ENCODE data around the gene PSMD13. TPM values are rescaled to one million over a fixed set of nuclear protein-coding genes. Genes with fewer than 3 reads are reported as not detected.

PSMD13 gene
- total and polyA plus RNA-seq, 2 donors (not counting 1 experiment from before 2014, with no cell fraction given) = 98.0 to 104 TPM

GRCh38 chr11:223026-223789, 13.6 kb upstream of the PSMD13 start:
- no peak for TF ChIP-seq EZH2 (IDR thresholded peaks at IDR 0.05; ENCODE audit: borderline replicate concordance, insufficient read depth, low read depth, low read length, poor library complexity, severe bottlenecking)
- TF ChIP-seq CTCF (IDR thresholded peaks at IDR 0.05) = no peak
- no peak overlapping the region for H3K27ac ChIP-seq (ENCODE audit: low read length in 2 of 2)
- WGBS (ENCODE audit: insufficient coverage) = 94% methylated on average over 16 of the region's 16 CpGs
- intact Hi-C loops (cut with micrococcal nuclease) = no loop called here
- Mint-ChIP-seq H3K27ac (no peak overlapping the region), H3K9me3 (ENCODE audit: insufficient read depth) (no peaks in the 10 kb centered on the region), H3K4me1 (peaks cover 6% of the 10 kb centered on the region), H3K27me3 (no peaks in the 10 kb centered on the region), H3K4me3 (no peak overlapping the region)
- H3K27me3 ChIP-seq (replicated peaks in 1 of 4; ENCODE audit: control extremely low read depth in 1 of 4, control insufficient read depth in 3 of 4, insufficient read depth in 4 of 4, low read length in 3 of 4) = no peaks in the 10 kb centered on the region
- peaks cover 28% of the 10 kb centered on the region for H3K79me2 ChIP-seq (ENCODE audit: control insufficient read depth, insufficient read depth, low read length)
- H3K4me1 ChIP-seq (ENCODE audit: control insufficient read depth in 2 of 2, insufficient read depth in 2 of 2, low read length in 2 of 2) = no peaks in the 10 kb centered on the region
- peaks cover 0 to 24% of the 10 kb centered on the region in 2 experiments for H3K36me3 ChIP-seq (replicated peaks in 1 of 2; ENCODE audit: control extremely low read depth in 1 of 2, control insufficient read depth in 1 of 2, extremely low read depth in 1 of 2, insufficient read depth in 2 of 2, low read length in 1 of 2)
- no peak overlapping the region for H3K9ac ChIP-seq (ENCODE audit: low read length)
- no peaks in the 10 kb centered on the region for H3K9me3 ChIP-seq (ENCODE audit: control extremely low read depth in 1 of 3, control insufficient read depth in 2 of 3, insufficient read depth in 1 of 3, low read length in 2 of 3)
- H2AFZ ChIP-seq (ENCODE audit: insufficient read depth, low read depth, low read length, poor library complexity, severe bottlenecking) = no peak overlapping the region
- no peaks in the 10 kb centered on the region for H4K20me1 ChIP-seq (ENCODE audit: control insufficient read depth, insufficient read depth, low read length, poor library complexity, severe bottlenecking)
- no peak overlapping the region for H3K4me2 ChIP-seq (replicated peaks; ENCODE audit: low read depth, low read length, poor library complexity, severe bottlenecking)
- no peak overlapping the region for H3K4me3 ChIP-seq (ENCODE audit: control extremely low read depth in 1 of 5, extremely low read depth in 1 of 5, insufficient read depth in 1 of 5, low read depth in 2 of 5, low read length in 4 of 5)
- ATAC-seq (ENCODE audit: low read depth) = no peak
- DNase-seq = no peak
- POLR2A ChIA-PET = no interaction called here
- CTCF ChIA-PET = no interaction called here

GRCh38 chr11:223884-224283, 12.9 kb upstream of the PSMD13 start:
- POLR2A ChIA-PET = no interaction called here
- intact Hi-C loops (cut with micrococcal nuclease) = no loop called here
- Mint-ChIP-seq H3K4me3 (no peak overlapping the region), H3K27me3 (no peaks in the 10 kb centered on the region), H3K27ac (no peak overlapping the region), H3K4me1 (peaks cover 6% of the 10 kb centered on the region), H3K9me3 (ENCODE audit: insufficient read depth) (no peaks in the 10 kb centered on the region)
- ATAC-seq (ENCODE audit: low read depth) = no peak
- no peaks in the 10 kb centered on the region for H3K4me1 ChIP-seq (ENCODE audit: control insufficient read depth in 2 of 2, insufficient read depth in 2 of 2, low read length in 2 of 2)
- no peak overlapping the region for H3K9ac ChIP-seq (ENCODE audit: low read length)
- H3K79me2 ChIP-seq (ENCODE audit: control insufficient read depth, insufficient read depth, low read length) = peaks cover 31% of the 10 kb centered on the region
- no peaks in the 10 kb centered on the region for H3K9me3 ChIP-seq (ENCODE audit: control extremely low read depth in 1 of 3, control insufficient read depth in 2 of 3, insufficient read depth in 1 of 3, low read length in 2 of 3)
- peaks cover 0 to 24% of the 10 kb centered on the region in 2 experiments for H3K36me3 ChIP-seq (replicated peaks in 1 of 2; ENCODE audit: control extremely low read depth in 1 of 2, control insufficient read depth in 1 of 2, extremely low read depth in 1 of 2, insufficient read depth in 2 of 2, low read length in 1 of 2)
- H3K4me3 ChIP-seq (ENCODE audit: control extremely low read depth in 1 of 5, extremely low read depth in 1 of 5, insufficient read depth in 1 of 5, low read depth in 2 of 5, low read length in 4 of 5) = no peak overlapping the region
- no peaks in the 10 kb centered on the region for H4K20me1 ChIP-seq (ENCODE audit: control insufficient read depth, insufficient read depth, low read length, poor library complexity, severe bottlenecking)
- H2AFZ ChIP-seq (ENCODE audit: insufficient read depth, low read depth, low read length, poor library complexity, severe bottlenecking) = no peak overlapping the region
- H3K27me3 ChIP-seq (replicated peaks in 1 of 4; ENCODE audit: control extremely low read depth in 1 of 4, control insufficient read depth in 3 of 4, insufficient read depth in 4 of 4, low read length in 3 of 4) = no peaks in the 10 kb centered on the region
- no peak for DNase-seq
- H3K27ac ChIP-seq (ENCODE audit: low read length in 2 of 2) = no peak overlapping the region
- CTCF ChIA-PET = no interaction called here
- TF ChIP-seq EZH2 (IDR thresholded peaks at IDR 0.05; ENCODE audit: borderline replicate concordance, insufficient read depth, low read depth, low read length, poor library complexity, severe bottlenecking) (no peak), CTCF (IDR thresholded peaks at IDR 0.05) (no peak)
- no peak overlapping the region for H3K4me2 ChIP-seq (replicated peaks; ENCODE audit: low read depth, low read length, poor library complexity, severe bottlenecking)
- 98% methylated on average over 7 of the region's 9 CpGs for WGBS (ENCODE audit: insufficient coverage)

Measured in B cell (primary cell).